ENCODE measurements around the gene LIF. TPM values are rescaled to one million over a fixed set of nuclear protein-coding genes. Genes with fewer than 3 reads are reported as not detected.

The LIF gene
- 10.2 TPM for polyA plus RNA-seq (2013, experiment 1 of 2)
- polyA plus RNA-seq (2013, experiment 2 of 2), result 9.7 TPM

- Histone ChIP-seq H2BK5ac (ENCODE audit: low read depth, low read length, poor library complexity, severe bottlenecking) (peak within 1 kb of the TSS; percentile 95), H3K4ac (ENCODE audit: low read depth in 1 of 2, low read length in 2 of 2) (peak within 1 kb of the TSS; percentile 25 to 74), H2BK15ac (ENCODE audit: low read depth, poor library complexity, severe bottlenecking) (peak within 1 kb of the TSS; percentile 75), H3K27me3 (ENCODE audit: control insufficient read depth in 1 of 2, insufficient read depth in 1 of 2, low read length in 2 of 2) (no peaks in the 10 kb centered on the region), H3K79me1 (replicated peaks; ENCODE audit: low read length, poor library complexity, severe bottlenecking) (no peaks in the 10 kb centered on the region), H3K4me3 (ENCODE audit: insufficient read depth in 1 of 2, low read depth in 1 of 2, low read length in 2 of 2) (peak within 1 kb of the TSS; percentile 64 to 86), H4K91ac (ENCODE audit: low read length) (peak within 1 kb of the TSS; percentile 71), H2AFZ (ENCODE audit: low read depth, low read length) (peak within 1 kb of the TSS; percentile 49), H3K9ac (ENCODE audit: low read length) (peak within 1 kb of the TSS; percentile 92), H3K4me2 (ENCODE audit: low read length, poor library complexity, severe bottlenecking) (peak within 1 kb of the TSS; percentile 69), H3K23ac (ENCODE audit: low read length in 2 of 2) (peak within 1 kb of the TSS; percentile 8 to 84), H3K18ac (ENCODE audit: low read depth in 1 of 2, low read length in 2 of 2) (peak within 1 kb of the TSS; percentile 44 to 63), H3K4me1 (ENCODE audit: control insufficient read depth, insufficient read depth, low read depth, low read length) (peaks cover 77% of the 10 kb centered on the region), H2AK5ac (ENCODE audit: low read length, severe bottlenecking) (peak within 1 kb of the TSS; percentile 73), H4K8ac (ENCODE audit: low read length) (peak within 1 kb of the TSS; percentile 52), H3K14ac (ENCODE audit: low read length in 2 of 2) (peak within 1 kb of the TSS in 1 of 2 experiments; percentile 91), H2BK120ac (ENCODE audit: low read depth, low read length) (peak within 1 kb of the TSS; percentile 75), H3K9me3 (ENCODE audit: control insufficient read depth, low read length) (no peaks in the 10 kb centered on the region), H3K27ac (ENCODE audit: low read length, poor library complexity, severe bottlenecking) (peak within 1 kb of the TSS; percentile 98), H2BK12ac (ENCODE audit: low read length in 2 of 2) (peak within 1 kb of the TSS in 1 of 2 experiments; percentile 84), H3K36me3 (ENCODE audit: control insufficient read depth in 1 of 2, insufficient read depth in 2 of 2, low read depth in 1 of 2, low read length in 2 of 2) (peaks cover 20 to 39% of the 10 kb centered on the region in 2 experiments)
- 1% methylated on average over 53 of the region's 64 CpGs for WGBS
- DNase-seq, result peak; percentile 83
These were observed at the start of gene LIF for GRCh38 chr22:30245985-30246813. TSS of gene LIF (minus strand) at chr22:30246759. CDS start at chr22:30246695, 64 bp downstream.

GRCh38 chr22:30296324-30296723, 49.8 kb upstream of the LIF start:
- Histone ChIP-seq H3K36me3 (ENCODE audit: control insufficient read depth in 1 of 2, insufficient read depth in 2 of 2, low read depth in 1 of 2, low read length in 2 of 2) (peaks cover 95 to 96% of the 10 kb centered on the region in 2 experiments), H4K91ac (ENCODE audit: low read length) (no peak overlapping the region), H3K9me3 (ENCODE audit: control insufficient read depth, low read length) (no peaks in the 10 kb centered on the region), H2AK5ac (ENCODE audit: low read length, severe bottlenecking) (no peak overlapping the region), H2BK15ac (ENCODE audit: low read depth, poor library complexity, severe bottlenecking) (no peak overlapping the region), H3K23ac (ENCODE audit: low read length in 2 of 2) (no peak overlapping the region), H3K4ac (ENCODE audit: low read depth in 1 of 2, low read length in 2 of 2) (no peak overlapping the region), H2BK120ac (ENCODE audit: low read depth, low read length) (no peak overlapping the region), H3K27me3 (ENCODE audit: control insufficient read depth in 1 of 2, insufficient read depth in 1 of 2, low read length in 2 of 2) (no peaks in the 10 kb centered on the region), H2AFZ (ENCODE audit: low read depth, low read length) (no peak overlapping the region), H3K18ac (ENCODE audit: low read depth in 1 of 2, low read length in 2 of 2) (no peak overlapping the region), H4K8ac (ENCODE audit: low read length) (no peak overlapping the region), H2BK5ac (ENCODE audit: low read depth, low read length, poor library complexity, severe bottlenecking) (no peak overlapping the region), H3K4me2 (ENCODE audit: low read length, poor library complexity, severe bottlenecking) (no peak overlapping the region), H2BK12ac (ENCODE audit: low read length in 2 of 2) (no peak overlapping the region), H3K79me1 (replicated peaks; ENCODE audit: low read length, poor library complexity, severe bottlenecking) (peaks cover 58% of the 10 kb centered on the region), H3K14ac (ENCODE audit: low read length in 2 of 2) (no peak overlapping the region), H3K4me3 (ENCODE audit: insufficient read depth in 1 of 2, low read depth in 1 of 2, low read length in 2 of 2) (no peak overlapping the region), H3K27ac (ENCODE audit: low read length, poor library complexity, severe bottlenecking) (no peak overlapping the region), H3K9ac (ENCODE audit: low read length) (no peak overlapping the region), H3K4me1 (ENCODE audit: control insufficient read depth, insufficient read depth, low read depth, low read length) (peaks cover 9% of the 10 kb centered on the region)
- 99% methylated on average over 3 of the region's 4 CpGs for whole genome bisulfite sequencing
- DNase-seq, result no peak

DNA sequence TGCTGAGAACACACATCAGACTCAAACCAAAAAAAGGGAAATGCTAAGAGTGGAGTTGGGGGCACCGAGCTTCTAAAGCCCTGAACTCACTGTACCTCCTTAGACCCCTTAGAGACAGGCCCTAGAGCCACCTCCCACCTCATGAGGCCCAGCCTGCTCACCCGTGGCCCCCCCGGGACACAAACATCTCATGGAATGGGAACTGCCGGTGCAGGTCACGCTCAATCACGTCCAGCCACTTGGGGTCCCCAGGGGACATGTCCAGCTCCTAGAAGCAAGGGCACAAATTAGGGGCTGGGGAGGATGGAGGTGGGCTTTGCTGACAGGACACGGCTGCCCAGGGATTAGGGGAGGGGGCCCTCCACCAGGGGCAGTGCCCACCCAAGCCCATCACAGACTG, 49.0 kb upstream of the LIF start:
- Histone ChIP-seq H2AK5ac (ENCODE audit: low read length, severe bottlenecking) (no peak overlapping the region), H3K18ac (ENCODE audit: low read depth in 1 of 2, low read length in 2 of 2) (no peak overlapping the region), H3K36me3 (ENCODE audit: control insufficient read depth in 1 of 2, insufficient read depth in 2 of 2, low read depth in 1 of 2, low read length in 2 of 2) (peaks cover 88 to 92% of the 10 kb centered on the region in 2 experiments), H3K9me3 (ENCODE audit: control insufficient read depth, low read length) (no peaks in the 10 kb centered on the region), H3K23ac (ENCODE audit: low read length in 2 of 2) (no peak overlapping the region), H4K91ac (ENCODE audit: low read length) (no peak overlapping the region), H3K4me1 (ENCODE audit: control insufficient read depth, insufficient read depth, low read depth, low read length) (peaks cover 16% of the 10 kb centered on the region), H3K79me1 (replicated peaks; ENCODE audit: low read length, poor library complexity, severe bottlenecking) (peaks cover 52% of the 10 kb centered on the region), H3K27ac (ENCODE audit: low read length, poor library complexity, severe bottlenecking) (no peak overlapping the region), H2BK5ac (ENCODE audit: low read depth, low read length, poor library complexity, severe bottlenecking) (no peak overlapping the region), H3K4ac (ENCODE audit: low read depth in 1 of 2, low read length in 2 of 2) (no peak overlapping the region), H3K9ac (ENCODE audit: low read length) (no peak overlapping the region), H2BK15ac (ENCODE audit: low read depth, poor library complexity, severe bottlenecking) (no peak overlapping the region), H2AFZ (ENCODE audit: low read depth, low read length) (no peak overlapping the region), H2BK120ac (ENCODE audit: low read depth, low read length) (no peak overlapping the region), H3K14ac (ENCODE audit: low read length in 2 of 2) (no peak overlapping the region), H4K8ac (ENCODE audit: low read length) (no peak overlapping the region), H3K27me3 (ENCODE audit: control insufficient read depth in 1 of 2, insufficient read depth in 1 of 2, low read length in 2 of 2) (no peaks in the 10 kb centered on the region), H3K4me2 (ENCODE audit: low read length, poor library complexity, severe bottlenecking) (no peak overlapping the region), H2BK12ac (ENCODE audit: low read length in 2 of 2) (no peak overlapping the region), H3K4me3 (ENCODE audit: insufficient read depth in 1 of 2, low read depth in 1 of 2, low read length in 2 of 2) (peak overlapping the region in 1 of 2 experiments; percentile 4)
- WGBS, result 85% methylated on average over 7 of the region's 7 CpGs
- no peak for DNase-seq

GRCh38 chr22:30294830-30295229, 48.3 kb upstream of the LIF start:
- no peak overlapping the region for H3K14ac ChIP-seq (ENCODE audit: low read length in 2 of 2)
- H3K27ac ChIP-seq (ENCODE audit: low read length, poor library complexity, severe bottlenecking), result no peak overlapping the region
- H3K4me2 ChIP-seq (ENCODE audit: low read length, poor library complexity, severe bottlenecking), result no peak overlapping the region
- H3K79me1 ChIP-seq (replicated peaks; ENCODE audit: low read length, poor library complexity, severe bottlenecking), result peaks cover 48% of the 10 kb centered on the region
- no peak overlapping the region for H2BK12ac ChIP-seq (ENCODE audit: low read length in 2 of 2)
- H3K18ac ChIP-seq (ENCODE audit: low read depth in 1 of 2, low read length in 2 of 2), result no peak overlapping the region
- no peak overlapping the region for H2BK5ac ChIP-seq (ENCODE audit: low read depth, low read length, poor library complexity, severe bottlenecking)
- no peak overlapping the region for H3K4me3 ChIP-seq (ENCODE audit: insufficient read depth in 1 of 2, low read depth in 1 of 2, low read length in 2 of 2)
- peaks cover 21% of the 10 kb centered on the region for H3K4me1 ChIP-seq (ENCODE audit: control insufficient read depth, insufficient read depth, low read depth, low read length)
- no peak overlapping the region for H4K91ac ChIP-seq (ENCODE audit: low read length)
- 96% methylated on average over 11 of the region's 11 CpGs for WGBS
- H3K4ac ChIP-seq (ENCODE audit: low read depth in 1 of 2, low read length in 2 of 2), result no peak overlapping the region
- H2AK5ac ChIP-seq (ENCODE audit: low read length, severe bottlenecking), result no peak overlapping the region
- no peak overlapping the region for H2BK15ac ChIP-seq (ENCODE audit: low read depth, poor library complexity, severe bottlenecking)
- no peak overlapping the region for H3K9ac ChIP-seq (ENCODE audit: low read length)
- no peaks in the 10 kb centered on the region for H3K9me3 ChIP-seq (ENCODE audit: control insufficient read depth, low read length)
- no peak for DNase-seq
- H2AFZ ChIP-seq (ENCODE audit: low read depth, low read length), result no peak overlapping the region
- H3K23ac ChIP-seq (ENCODE audit: low read length in 2 of 2), result no peak overlapping the region
- no peak overlapping the region for H4K8ac ChIP-seq (ENCODE audit: low read length)
- peaks cover 80 to 88% of the 10 kb centered on the region in 2 experiments for H3K36me3 ChIP-seq (ENCODE audit: control insufficient read depth in 1 of 2, insufficient read depth in 2 of 2, low read depth in 1 of 2, low read length in 2 of 2)
- no peaks in the 10 kb centered on the region for H3K27me3 ChIP-seq (ENCODE audit: control insufficient read depth in 1 of 2, insufficient read depth in 1 of 2, low read length in 2 of 2)
- no peak overlapping the region for H2BK120ac ChIP-seq (ENCODE audit: low read depth, low read length)
